WI38 (cell line): ENCODE data around the gene OVOL3.

Experiments used
- H3K4me3 ChIP-seq: 2 replicates; pipeline ENCODE4 v1.5.1; 2011; ENCODE audit warnings: low read depth, mild to moderate bottlenecking, control low read depth, low read length
- CTCF ChIP-seq: IDR thresholded peaks from 2 replicates; pipeline ENCODE4 v1.5.1; 2012; ENCODE audit warnings: low read depth, mild to moderate bottlenecking, control low read depth, low read length

Gene OVOL3

GRCh38 chr19:36090910-36091695 lies 19.8 kb upstream of the OVOL3 start:
- no peak for TF ChIP-seq CTCF
- H3K4me3 ChIP-seq: no peak overlapping the region

GRCh38 chr19:36092566-36092965 lies 18.4 kb upstream of the OVOL3 start:
- H3K4me3 ChIP-seq: no peak overlapping the region
- TF ChIP-seq CTCF: no peak

GRCh38 chr19:36093146-36093662 lies 17.7 kb upstream of the OVOL3 start:
- TF ChIP-seq CTCF: no peak
- H3K4me3 ChIP-seq: no peak overlapping the region

GRCh38 chr19:36093687-36094086 lies 17.3 kb upstream of the OVOL3 start:
- no peak overlapping the region for H3K4me3 ChIP-seq
- TF ChIP-seq CTCF: no peak

- no peak overlapping the region for H3K4me3 ChIP-seq
- no peak for TF ChIP-seq CTCF
These were observed 13.9 kb upstream of the OVOL3 start for GRCh38 chr19:36097036-36097435.

- TF ChIP-seq CTCF: no peak
- H3K4me3 ChIP-seq: no peak overlapping the region
These were observed 11.7 kb upstream of the OVOL3 start for GRCh38 chr19:36099166-36099785.

GRCh38 chr19:36100476-36100875 lies 10.5 kb upstream of the OVOL3 start:
- TF ChIP-seq CTCF: no peak
- no peak overlapping the region for H3K4me3 ChIP-seq
